ENCODE results near the gene ANTXRL. TPM values are rescaled to one million over a fixed set of nuclear protein-coding genes. Genes with fewer than 3 reads are reported as not detected.

ANTXRL gene
- total RNA-seq, 1 experiment from 2014 or later, result not detected

DNA sequence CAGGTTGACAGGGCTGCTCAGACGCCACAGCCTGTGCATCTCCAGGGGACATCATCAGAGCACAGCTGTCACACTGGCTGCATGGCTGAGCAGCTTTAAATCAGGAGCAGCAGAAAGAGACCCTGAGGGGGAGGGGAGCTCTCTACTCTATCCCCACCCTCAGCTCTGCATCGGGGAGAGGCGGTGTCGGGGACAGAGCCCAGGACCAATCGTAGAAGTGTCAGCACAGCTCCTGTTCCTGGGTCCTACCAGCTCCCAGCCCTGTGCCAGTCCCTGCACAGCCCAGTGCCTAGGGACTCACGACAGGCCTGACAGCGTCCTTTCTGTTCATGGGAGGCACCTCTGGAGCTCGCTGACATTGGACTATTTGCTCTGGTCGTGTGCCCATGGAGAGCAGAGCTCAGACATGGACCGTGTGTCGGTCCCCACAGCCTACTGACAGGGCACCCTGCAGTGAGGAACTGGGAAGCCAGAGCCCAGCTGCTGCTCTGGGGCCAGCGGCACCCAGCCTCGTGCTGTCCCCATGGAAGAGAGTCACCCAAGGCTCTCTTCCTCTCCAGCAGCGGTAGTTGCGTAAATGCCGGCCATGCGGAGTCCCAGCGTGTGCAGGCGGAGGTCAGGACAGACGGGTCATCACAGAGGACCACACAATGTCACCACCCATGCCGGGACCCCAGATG, 20.4 kb upstream of the ANTXRL start:
- no peaks in the 10 kb centered on the region for H3K9me2 ChIP-seq (replicated peaks; ENCODE audit: low read length)
- TF ChIP-seq EZH2phosphoT487 (IDR thresholded peaks at IDR 0.05; ENCODE audit: borderline replicate concordance, low read length) (no peak), EZH2 (IDR thresholded peaks at IDR 0.05; ENCODE audit: low read length, unreplicated experiment) (no peak)
- TF ChIP-seq, protein P1, sequence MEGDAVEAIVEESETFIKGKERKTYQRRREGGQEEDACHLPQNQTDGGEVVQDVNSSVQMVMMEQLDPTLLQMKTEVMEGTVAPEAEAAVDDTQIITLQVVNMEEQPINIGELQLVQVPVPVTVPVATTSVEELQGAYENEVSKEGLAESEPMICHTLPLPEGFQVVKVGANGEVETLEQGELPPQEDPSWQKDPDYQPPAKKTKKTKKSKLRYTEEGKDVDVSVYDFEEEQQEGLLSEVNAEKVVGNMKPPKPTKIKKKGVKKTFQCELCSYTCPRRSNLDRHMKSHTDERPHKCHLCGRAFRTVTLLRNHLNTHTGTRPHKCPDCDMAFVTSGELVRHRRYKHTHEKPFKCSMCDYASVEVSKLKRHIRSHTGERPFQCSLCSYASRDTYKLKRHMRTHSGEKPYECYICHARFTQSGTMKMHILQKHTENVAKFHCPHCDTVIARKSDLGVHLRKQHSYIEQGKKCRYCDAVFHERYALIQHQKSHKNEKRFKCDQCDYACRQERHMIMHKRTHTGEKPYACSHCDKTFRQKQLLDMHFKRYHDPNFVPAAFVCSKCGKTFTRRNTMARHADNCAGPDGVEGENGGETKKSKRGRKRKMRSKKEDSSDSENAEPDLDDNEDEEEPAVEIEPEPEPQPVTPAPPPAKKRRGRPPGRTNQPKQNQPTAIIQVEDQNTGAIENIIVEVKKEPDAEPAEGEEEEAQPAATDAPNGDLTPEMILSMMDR (conservative IDR thresholded peaks at IDR 0.05; ENCODE audit: low read depth, low read length), result no peak
- no peak overlapping the region for H3K4me2 ChIP-seq (ENCODE audit: low read length)
- no peaks in the 10 kb centered on the region for H3F3A ChIP-seq (ENCODE audit: low read length, unreplicated experiment)
- no peaks in the 10 kb centered on the region for H3K79me2 ChIP-seq (ENCODE audit: low read length)
- DNase-seq (no peak), ATAC-seq (no peak)
- no peak overlapping the region for H3K4me3 ChIP-seq (ENCODE audit: low read length)
- POLR2A ChIA-PET (ENCODE audit: unreplicated experiment), result no interaction called here
- H3K4me1 ChIP-seq (ENCODE audit: insufficient read depth, low read length), result no peaks in the 10 kb centered on the region
- no TSS peak for BruUV-seq (replicated peaks)
- H2AFZ ChIP-seq (ENCODE audit: low read length), result no peak overlapping the region
- intact Hi-C loops (cut with micrococcal nuclease), result no loop called here
- H3K9ac ChIP-seq (ENCODE audit: low read length), result no peak overlapping the region
- CTCF ChIA-PET, result no interaction called here
- no peaks in the 10 kb centered on the region for H3K27me3 ChIP-seq (ENCODE audit: low read length)
- no peak overlapping the region for H3K27ac ChIP-seq (ENCODE audit: low read length)
- no peaks in the 10 kb centered on the region for H3K9me3 ChIP-seq (ENCODE audit: low read length)
- H4K20me1 ChIP-seq (ENCODE audit: low read length), result no peaks in the 10 kb centered on the region
- no peaks in the 10 kb centered on the region for H3K36me3 ChIP-seq (ENCODE audit: low read depth, low read length)

DNA sequence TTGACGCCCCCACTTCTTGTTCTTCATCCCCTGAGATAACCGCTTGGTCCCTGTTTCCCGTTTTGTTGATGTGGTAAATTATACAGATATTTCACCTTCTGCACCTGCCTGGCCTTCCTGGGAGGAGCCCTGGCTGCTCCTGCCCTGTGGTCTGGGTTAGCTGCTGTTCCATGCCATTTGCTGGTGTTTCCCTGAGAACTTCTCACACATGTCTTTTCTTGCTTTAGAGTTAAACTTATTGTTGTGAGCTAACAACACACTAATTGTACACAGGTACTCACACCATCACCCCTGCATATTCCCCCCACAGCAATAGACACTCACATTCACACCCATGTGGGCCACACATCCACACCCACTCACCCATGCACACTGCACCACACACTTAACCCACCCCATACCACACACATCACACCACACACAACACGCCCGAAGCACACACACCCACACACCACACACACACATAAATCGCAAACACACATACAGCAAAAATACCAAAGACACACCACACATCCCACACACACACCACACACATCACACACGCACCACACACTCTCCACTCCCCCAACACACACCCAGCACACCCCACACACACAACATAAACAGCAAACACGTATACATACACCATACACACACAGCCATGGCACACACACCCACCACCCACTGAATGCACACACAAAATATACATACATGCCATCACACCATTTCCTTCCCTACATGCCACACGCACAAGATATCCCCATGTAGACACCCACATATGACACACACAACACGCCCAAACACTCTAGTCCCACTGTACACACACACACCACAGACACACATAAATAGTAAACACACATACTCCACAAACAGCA, 19.4 kb upstream of the ANTXRL start:
- Histone ChIP-seq H3F3A (ENCODE audit: low read length, unreplicated experiment) (no peaks in the 10 kb centered on the region), H3K4me1 (ENCODE audit: insufficient read depth, low read length) (no peaks in the 10 kb centered on the region), H3K4me3 (ENCODE audit: low read length) (no peak overlapping the region), H3K4me2 (ENCODE audit: low read length) (no peak overlapping the region), H2AFZ (ENCODE audit: low read length) (no peak overlapping the region), H3K79me2 (ENCODE audit: low read length) (no peaks in the 10 kb centered on the region), H3K36me3 (ENCODE audit: low read depth, low read length) (no peaks in the 10 kb centered on the region), H3K9me3 (ENCODE audit: low read length) (no peaks in the 10 kb centered on the region), H4K20me1 (ENCODE audit: low read length) (no peaks in the 10 kb centered on the region), H3K9me2 (replicated peaks; ENCODE audit: low read length) (no peaks in the 10 kb centered on the region), H3K27me3 (ENCODE audit: low read length) (no peaks in the 10 kb centered on the region), H3K9ac (ENCODE audit: low read length) (no peak overlapping the region), H3K27ac (ENCODE audit: low read length) (no peak overlapping the region)
- ATAC-seq (no peak), DNase-seq (no peak)
- ChIA-PET POLR2A (ENCODE audit: unreplicated experiment) (no interaction called here), CTCF (no interaction called here)
- TF ChIP-seq, protein P1 (conservative IDR thresholded peaks at IDR 0.05; ENCODE audit: low read depth, low read length), result no peak
- TF ChIP-seq EZH2phosphoT487 (IDR thresholded peaks at IDR 0.05; ENCODE audit: borderline replicate concordance, low read length), result no peak
- TF ChIP-seq EZH2 (IDR thresholded peaks at IDR 0.05; ENCODE audit: low read length, unreplicated experiment), result no peak
- BruUV-seq (replicated peaks), result no TSS peak
- intact Hi-C loops (cut with micrococcal nuclease), result no loop called here

All from PC-3 (cell line).